GM12864 (cell line): ENCODE results near the gene INKA2.

Experiments used
- DNase-seq: peaks from one replicate; pipeline ENCODE4 v3.0.0-alpha.2; 2011; ENCODE audit warnings: low read depth
- H3K4me3 ChIP-seq: 2 replicates; pipeline ENCODE4 v1.5.1; 2011; ENCODE audit warnings: mild to moderate bottlenecking, low read depth, low read length, control low read depth
- CTCF ChIP-seq: IDR thresholded peaks from 2 replicates; pipeline ENCODE4 v1.5.1; 2011; ENCODE audit warnings: low read depth, mild to moderate bottlenecking, moderate library complexity, low read length, control low read depth, inconsistent platforms; ENCODE audit errors: missing control alignments

The INKA2 gene

GRCh38 chr1:111706921-111707320 is 32.3 kb downstream of the INKA2 start:
- TF ChIP-seq CTCF, result no peak
- H3K4me3 ChIP-seq, result no peak overlapping the region
- no peak for DNase-seq

GRCh38 chr1:111705841-111706240 is 33.4 kb downstream of the INKA2 start:
- H3K4me3 ChIP-seq, result no peak overlapping the region
- no peak for DNase-seq
- no peak for TF ChIP-seq CTCF

- DNase-seq, result no peak
- H3K4me3 ChIP-seq, result no peak overlapping the region
- no peak for TF ChIP-seq CTCF
Measured at GRCh38 chr1:111704776-111705175, 34.4 kb downstream of the INKA2 start.

- H3K4me3 ChIP-seq, result no peak overlapping the region
- DNase-seq, result no peak
- TF ChIP-seq CTCF, result no peak
Measured at GRCh38 chr1:111704240-111704639, 35.0 kb downstream of the INKA2 start.

GRCh38 chr1:111702504-111703050 is 36.6 kb downstream of the INKA2 start:
- TF ChIP-seq CTCF, result no peak
- no peak for DNase-seq
- no peak overlapping the region for H3K4me3 ChIP-seq

GRCh38 chr1:111699268-111699667 is 39.9 kb downstream of the INKA2 start:
- no peak for TF ChIP-seq CTCF
- no peak overlapping the region for H3K4me3 ChIP-seq
- no peak for DNase-seq

GRCh38 chr1:111696330-111696729 is 42.9 kb downstream of the INKA2 start:
- H3K4me3 ChIP-seq, result no peak overlapping the region
- TF ChIP-seq CTCF, result no peak
- DNase-seq, result no peak
